GM08714 (cell line): ENCODE measurements around the gene NFILZ.

Experiments
- H3K4me3 ChIP-seq: fragments of 200-500 bp; sonication (Bioruptor generic); 2 replicates; pipeline ENCODE4 v1.5.1; 2014; ENCODE audit warnings: mild to moderate bottlenecking, low read length, inconsistent platforms
- ZNF274 ChIP-seq: IDR thresholded peaks from 2 replicates; pipeline ENCODE4 v1.6.1; 2012; ENCODE audit warnings: mild to moderate bottlenecking, low read depth, low read length

The NFILZ gene

DNA sequence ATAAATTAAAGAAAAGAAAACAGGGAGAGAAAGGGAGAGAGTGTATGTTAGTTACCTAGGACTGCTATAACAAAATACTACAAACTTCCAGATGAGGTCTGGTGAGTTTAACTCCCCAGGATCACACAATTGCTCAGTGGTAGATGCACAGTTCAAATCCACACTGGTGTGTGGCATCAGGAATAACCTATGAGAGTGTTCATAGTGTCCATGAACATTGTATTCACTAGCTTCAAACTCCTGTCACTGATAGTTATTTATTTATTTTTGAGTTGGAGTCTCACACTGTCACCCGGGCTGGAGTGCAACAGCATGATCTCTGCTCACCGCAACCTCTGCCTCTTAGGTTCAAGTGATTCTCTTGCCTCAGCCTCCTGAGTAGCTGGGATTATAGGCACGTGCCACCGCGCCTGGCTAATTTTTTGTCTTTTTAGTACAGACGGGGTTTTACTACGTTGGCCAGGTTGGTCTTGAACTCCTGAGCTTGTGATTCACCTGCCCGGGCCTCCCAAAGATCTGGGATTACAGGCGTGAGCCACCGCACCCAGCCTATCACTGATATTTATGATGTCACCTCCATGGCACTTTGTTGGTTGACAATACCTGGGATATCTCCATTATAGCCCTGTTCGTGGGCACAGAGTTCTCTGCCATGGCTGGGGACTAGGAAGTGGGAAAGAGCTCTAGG lies at the start of gene NFILZ:
NFILZ (plus strand) TSS at position 638 of the 688 bp plus-strand sequence. CDS start 46,133 bp downstream, outside the sequence.
- no peak within 1 kb of the TSS for H3K4me3 ChIP-seq
- TF ChIP-seq ZNF274: no peak

- no peak overlapping the region for H3K4me3 ChIP-seq
These were observed 49.6 kb upstream of the NFILZ start for GRCh38 chr19:8580710-8581281.

DNA sequence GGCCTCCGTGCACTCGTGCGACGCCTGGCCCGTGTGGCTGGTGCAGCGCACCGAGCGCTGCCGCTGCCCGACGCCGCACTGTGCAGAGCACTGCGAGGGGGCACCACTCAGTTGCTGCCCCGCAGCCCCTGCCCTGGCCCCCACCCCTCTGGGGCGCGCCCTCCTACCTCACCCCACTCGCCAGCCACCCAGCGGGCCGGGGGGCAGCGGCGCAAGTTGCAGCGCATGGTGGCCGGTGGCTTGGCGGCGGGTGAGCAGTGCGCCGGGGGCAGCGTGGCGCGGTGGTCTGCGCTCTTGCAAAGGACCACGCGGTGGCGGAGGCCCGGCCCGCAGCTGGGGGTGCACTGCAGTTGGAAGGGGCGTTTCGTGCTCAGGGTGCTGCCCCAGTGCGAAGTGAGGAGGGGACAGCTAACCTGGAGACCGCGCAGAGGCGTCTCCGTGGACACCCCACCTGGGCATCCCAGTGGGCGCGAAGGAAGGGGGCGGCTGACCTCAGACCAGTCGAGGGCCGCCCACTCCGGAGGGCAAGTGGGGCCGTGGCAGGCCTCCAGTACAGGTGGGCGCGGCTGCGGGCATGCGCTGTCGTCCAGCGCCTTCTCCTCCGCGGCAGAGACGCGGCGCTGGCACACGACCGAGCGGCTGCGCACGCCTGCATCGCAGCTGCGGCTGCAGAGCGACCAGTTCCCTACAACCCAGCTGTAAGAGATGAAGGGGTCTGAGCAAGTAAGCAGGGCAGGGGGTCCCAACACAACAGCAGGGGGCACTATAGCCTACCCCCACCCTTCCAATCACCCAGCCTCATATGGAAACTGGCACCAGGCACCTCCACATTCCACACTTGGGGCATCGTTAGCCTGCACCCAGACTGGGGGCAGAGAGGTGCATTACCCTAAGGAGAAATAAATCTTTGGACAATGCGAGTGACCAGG lies 45.2 kb upstream of the NFILZ start:
- TF ChIP-seq ZNF274: no peak
- no peak overlapping the region for H3K4me3 ChIP-seq

More at GRCh38 chr19:8580710-8581281, 49.6 kb upstream of the NFILZ start:
- TF ChIP-seq ZNF274: no peak

DNA sequence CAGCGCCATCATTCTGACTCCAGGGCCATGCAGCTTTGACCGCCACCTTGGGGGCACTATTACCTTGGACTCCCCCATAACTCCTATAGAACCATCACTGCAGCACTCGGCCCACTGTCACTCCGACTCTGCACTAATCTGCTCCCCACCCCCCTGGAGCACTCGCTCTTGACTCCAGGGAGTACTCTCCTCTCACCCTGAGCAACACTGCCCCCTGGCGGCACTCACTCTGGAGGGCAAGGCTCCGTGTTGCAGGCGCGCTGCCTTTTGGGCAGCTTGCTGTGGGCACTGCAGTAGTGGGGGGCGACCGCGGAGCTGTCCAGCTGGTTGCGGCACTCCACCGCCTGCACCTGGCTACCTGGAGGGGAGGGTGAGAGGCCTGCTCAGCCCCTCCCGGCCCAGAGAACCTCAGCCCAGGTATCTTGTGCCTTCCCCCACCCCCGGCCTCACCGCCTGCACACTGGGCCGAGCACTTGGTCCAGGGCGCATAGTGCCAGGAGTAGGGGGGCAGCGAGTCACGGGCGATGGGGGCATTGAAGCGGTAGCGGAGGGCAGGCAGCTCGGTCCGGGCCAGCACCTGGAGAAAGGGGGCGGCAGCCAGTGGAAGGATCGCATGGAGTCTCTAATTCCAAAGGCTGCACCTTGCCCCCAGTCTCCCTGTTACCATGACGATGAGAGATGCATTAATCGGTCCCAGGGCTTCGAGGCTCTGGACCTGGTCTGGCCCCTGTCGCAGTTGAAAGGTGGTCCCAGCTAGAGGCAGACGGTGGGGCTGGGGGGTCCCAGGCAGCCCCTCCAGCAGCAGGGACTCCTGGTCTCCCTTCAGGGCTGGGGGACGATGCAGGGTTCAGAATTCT lies 44.3 kb upstream of the NFILZ start:
- TF ChIP-seq ZNF274: no peak
- H3K4me3 ChIP-seq: no peak overlapping the region

GRCh38 chr19:8589177-8589714 lies 41.2 kb upstream of the NFILZ start:
- no peak for TF ChIP-seq ZNF274
- no peak overlapping the region for H3K4me3 ChIP-seq

DNA sequence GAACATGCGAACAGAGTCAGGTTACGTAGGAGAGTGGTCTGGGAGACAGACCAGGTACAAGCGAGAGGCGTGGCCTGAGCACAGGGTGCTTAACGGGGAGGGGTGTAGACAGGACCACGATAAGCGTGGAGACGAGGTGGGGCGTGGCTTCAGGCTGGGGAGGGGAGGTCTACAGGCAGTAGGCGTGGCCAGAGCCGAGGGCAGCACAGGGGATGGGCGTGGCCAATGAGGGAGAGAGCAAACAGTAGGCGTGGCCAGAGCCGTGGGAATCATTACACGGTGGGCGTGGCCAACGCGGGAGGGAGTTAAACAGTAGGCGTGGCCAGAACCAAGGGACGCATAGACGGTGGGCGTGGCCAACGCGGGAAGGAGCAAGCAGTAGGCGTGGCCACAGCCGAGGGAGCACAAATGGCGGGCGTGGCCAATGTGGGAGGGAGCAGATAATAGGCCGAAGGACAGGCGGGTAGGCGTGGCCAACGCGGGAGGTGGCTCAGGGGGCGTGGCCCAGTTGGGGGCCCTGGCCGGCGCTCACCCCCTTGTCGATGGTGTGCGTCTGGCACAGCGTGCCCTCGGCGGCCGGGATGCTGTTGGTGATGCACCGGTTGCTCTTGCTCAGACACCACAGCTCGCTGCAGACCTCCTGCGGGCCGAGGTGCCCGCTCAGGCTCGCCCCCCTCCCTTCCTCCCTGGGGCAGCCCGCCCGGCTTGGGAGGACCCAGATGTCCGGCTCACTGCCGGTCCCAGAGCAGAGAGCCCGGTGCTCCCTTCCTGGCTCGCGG lies 38.0 kb upstream of the NFILZ start:
- H3K4me3 ChIP-seq: no peak overlapping the region

DNA sequence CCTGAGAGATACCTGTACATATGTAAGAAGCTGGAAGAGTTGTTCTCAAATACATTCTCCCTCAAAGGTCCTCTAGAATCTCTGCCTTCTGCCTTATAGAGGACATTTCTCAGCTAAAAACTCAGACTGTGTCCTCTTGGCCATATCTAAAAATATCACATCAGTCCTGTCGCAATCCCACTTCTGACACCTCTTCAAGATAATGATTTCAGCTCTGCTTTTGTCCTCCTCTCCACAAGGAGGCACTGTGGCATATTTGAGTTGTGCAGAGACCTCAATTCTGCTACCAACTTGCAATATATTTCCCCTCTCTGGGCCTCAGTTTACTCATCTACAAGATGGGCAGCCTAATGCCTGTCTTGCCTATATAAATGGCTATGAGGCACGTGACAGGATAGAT lies 36.5 kb upstream of the NFILZ start:
- no peak overlapping the region for H3K4me3 ChIP-seq
- TF ChIP-seq ZNF274: no peak

More for the DNA sequence above, 38.0 kb upstream of the NFILZ start:
- TF ChIP-seq ZNF274: no peak

DNA sequence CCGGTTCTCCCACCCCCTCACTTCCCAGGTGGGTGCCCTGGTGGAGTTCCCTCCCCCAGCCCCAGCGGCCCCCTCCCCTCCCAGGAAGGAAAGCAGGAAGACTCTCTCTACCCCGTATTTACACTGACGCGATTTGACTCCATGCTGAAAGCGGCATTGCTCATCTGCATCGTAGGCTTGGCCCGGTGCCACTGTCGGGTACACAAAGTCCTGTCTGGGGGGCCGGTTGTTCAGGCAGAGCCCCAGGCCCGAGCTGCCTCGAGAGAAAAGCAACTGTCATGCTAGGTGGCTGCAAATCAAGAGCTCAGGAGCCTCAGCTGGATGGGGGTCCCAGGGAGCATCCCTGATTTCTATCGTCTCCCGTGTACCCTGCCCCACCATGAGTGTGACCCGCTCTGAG lies 34.8 kb upstream of the NFILZ start:
- TF ChIP-seq ZNF274: no peak
- no peak overlapping the region for H3K4me3 ChIP-seq

GRCh38 chr19:8596168-8596567 lies 34.3 kb upstream of the NFILZ start:
- no peak for TF ChIP-seq ZNF274
- H3K4me3 ChIP-seq: no peak overlapping the region

DNA sequence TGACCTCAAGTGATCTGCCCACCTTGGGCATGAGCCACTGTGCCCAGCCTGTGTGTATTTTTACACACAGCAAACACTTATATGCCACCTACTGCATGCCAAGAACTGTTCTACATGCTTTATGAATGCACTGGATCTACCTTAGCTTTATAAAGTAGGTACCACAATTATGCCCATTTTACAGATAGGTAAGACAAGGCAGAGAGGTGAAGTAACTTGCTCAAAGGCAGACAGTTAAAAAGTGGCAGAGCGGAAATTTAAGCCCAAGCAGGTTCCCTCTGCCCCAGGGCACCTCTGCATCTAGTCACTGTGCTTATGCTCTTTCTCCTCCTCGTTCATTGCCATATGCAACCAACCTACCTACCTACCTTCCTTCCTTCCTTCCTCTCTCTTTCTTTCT lies 30.4 kb upstream of the NFILZ start:
- TF ChIP-seq ZNF274: no peak
- no peak overlapping the region for H3K4me3 ChIP-seq

GRCh38 chr19:8600816-8601215 lies 29.6 kb upstream of the NFILZ start:
- no peak overlapping the region for H3K4me3 ChIP-seq
- TF ChIP-seq ZNF274: no peak

- TF ChIP-seq ZNF274: no peak
- H3K4me3 ChIP-seq: no peak overlapping the region
These were observed 28.6 kb upstream of the NFILZ start for GRCh38 chr19:8601796-8602195.

DNA sequence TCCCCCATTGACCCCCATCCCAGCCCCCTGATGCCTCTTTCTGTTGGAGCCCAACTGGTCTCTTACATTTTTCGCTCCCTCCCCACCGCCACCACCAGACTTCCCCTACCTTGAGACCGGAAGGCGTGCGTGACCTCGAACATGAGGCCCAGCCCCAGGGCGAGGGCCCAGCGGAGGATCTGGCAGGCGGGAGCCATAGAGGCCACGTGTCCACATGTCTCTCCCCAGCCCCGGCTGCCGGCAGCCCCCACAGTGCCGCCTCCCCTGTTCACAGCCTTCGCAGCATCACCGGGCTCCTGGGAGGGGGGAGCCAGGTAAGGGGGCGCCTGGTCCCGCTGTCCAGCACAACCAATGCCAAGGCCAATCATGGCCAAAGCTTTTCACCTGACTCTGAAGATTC lies 24.9 kb upstream of the NFILZ start:
- TF ChIP-seq ZNF274: no peak
- H3K4me3 ChIP-seq: no peak overlapping the region
